HG03103 (cell line): Measurements from ENCODE around the gene ST13.
"Not testable (repeated sequence)": the region's sequence is repeated elsewhere in the genome, so short reads cannot be mapped to it uniquely, and the experiment has no call there.

Experiments used
- ATAC-seq: cut with Tn5 transposase; IDR thresholded peaks from one replicate; pipeline ENCODE4 v1.9.1; 2021; ENCODE audit warnings: low read depth; ENCODE audit not compliant: unreplicated experiment

ST13 gene

DNA sequence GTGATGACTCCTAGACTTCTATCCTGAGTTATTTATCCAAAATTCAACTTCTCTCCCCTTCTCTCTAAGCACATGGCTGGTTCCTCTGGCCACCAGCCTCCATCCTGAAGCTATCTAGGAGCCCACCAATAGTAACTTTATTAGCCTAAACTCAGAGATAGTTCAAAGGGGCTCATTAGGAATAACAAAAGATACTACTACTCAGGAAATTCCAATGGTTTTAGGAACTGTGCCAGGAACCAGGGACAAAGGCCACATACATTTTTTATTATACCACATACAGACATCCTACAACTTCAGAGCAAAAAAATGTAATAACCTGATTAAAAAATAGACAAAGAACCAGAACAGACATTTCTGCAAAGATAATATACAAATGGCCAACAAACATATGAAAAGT, 65.2 kb downstream of the ST13 start:
- no peak for ATAC-seq

GRCh38 chr22:40789131-40789530, 67.3 kb downstream of the ST13 start:
- no peak for ATAC-seq

DNA sequence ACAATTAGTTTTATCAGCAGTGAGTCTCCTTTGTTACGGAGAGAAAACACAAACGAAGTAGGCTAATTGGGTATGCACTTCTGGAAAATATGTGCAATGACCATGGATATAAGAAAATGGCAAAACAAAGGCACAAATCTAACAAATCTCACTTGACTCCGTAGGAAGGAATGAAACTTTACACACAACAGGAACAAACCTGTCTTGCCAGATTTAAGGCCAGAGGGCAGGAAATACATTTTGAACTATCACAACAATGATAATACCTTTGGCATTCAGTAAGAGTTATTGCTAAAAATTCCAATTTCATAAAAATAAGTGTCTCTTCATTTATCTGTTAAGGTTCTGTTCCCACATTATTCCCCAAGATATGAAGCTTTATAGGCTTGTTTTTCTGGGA, 73.9 kb downstream of the ST13 start:
- ATAC-seq = no peak

- not testable (repeated sequence) for ATAC-seq
Measured at GRCh38 chr22:40781749-40782148, 74.7 kb downstream of the ST13 start.
